T47D (cell line): ENCODE measurements around the gene RCOR1.
"Not testable (repeated sequence)": the region's sequence is repeated elsewhere in the genome, so short reads cannot be mapped to it uniquely, and the experiment has no call there.

Experiments
- DNase-seq, 2 experiments: peaks; one replicate each; pipeline versions ENCODE4 v3.0.0 to v3.0.0-alpha.2; 2011 to 2012; ENCODE audit warnings: low read depth in 1 of 2, low spot score in 1 of 2
- JUND ChIP-seq: IDR thresholded peaks from 2 replicates; pipeline ENCODE4 v1.6.1; 2012; ENCODE audit warnings: low read depth
- in situ Hi-C: cut with HindIII; loops from 2 replicates; pipeline ENCODE4 v1.10.0; 2016; ENCODE audit warnings: low sequenced_read_pairs, low pct_unique_long_range_greater_than_20kb

RCOR1 gene

GRCh38 chr14:102574281-102575159 lies 17.9 kb upstream of the RCOR1 start:
- no peak for TF ChIP-seq JUND
- no peak for DNase-seq
- in situ Hi-C loops = no loop called here

GRCh38 chr14:102575160-102575845 lies 17.1 kb upstream of the RCOR1 start:
- no peak for TF ChIP-seq JUND
- DNase-seq = peak in 1 of 2 experiments; percentile 36
- in situ Hi-C loops = no loop called here

- in situ Hi-C loops, DNase-seq: not testable (repeated sequence)
These were observed 16.5 kb upstream of the RCOR1 start for GRCh38 chr14:102575846-102576428.

GRCh38 chr14:102578821-102579220 lies 13.6 kb upstream of the RCOR1 start:
- in situ Hi-C loops = no loop called here
- DNase-seq = no peak
- TF ChIP-seq JUND = no peak

GRCh38 chr14:102579696-102580549 lies 12.5 kb upstream of the RCOR1 start:
- in situ Hi-C loops = no loop called here
- no peak for DNase-seq
- no peak for TF ChIP-seq JUND

GRCh38 chr14:102580550-102581110 lies 11.8 kb upstream of the RCOR1 start:
- in situ Hi-C loops = no loop called here
- DNase-seq = no peak
- TF ChIP-seq JUND = no peak

- in situ Hi-C loops = no loop called here
- no peak for TF ChIP-seq JUND
- DNase-seq = no peak
These were observed 11.3 kb upstream of the RCOR1 start for GRCh38 chr14:102581193-102581592.

- in situ Hi-C loops = no loop called here
- DNase-seq = no peak
These were observed 8.7 kb upstream of the RCOR1 start for GRCh38 chr14:102583726-102584125.

GRCh38 chr14:102584871-102585869 lies 7.3 kb upstream of the RCOR1 start:
- in situ Hi-C loops = no loop called here
- no peak for DNase-seq
- no peak for TF ChIP-seq JUND

More at GRCh38 chr14:102583726-102584125, 8.7 kb upstream of the RCOR1 start:
- no peak for TF ChIP-seq JUND

GRCh38 chr14:102586420-102587104 lies 5.9 kb upstream of the RCOR1 start:
- in situ Hi-C loops = no loop called here
- DNase-seq = no peak
- no peak for TF ChIP-seq JUND
